HL-60 (cell line): Measurements from ENCODE around the gene ZNF81.
"Not testable (repeated sequence)": the region's sequence is repeated elsewhere in the genome, so short reads cannot be mapped to it uniquely, and the experiment has no call there.

Source experiments
- DNase-seq, 2 experiments: peaks; one replicate each; pipeline ENCODE4 v3.0.0-alpha.2; 2010 to 2020; ENCODE audit warnings: low read depth in 1 of 2, low spot score in 1 of 2
- H3K27ac ChIP-seq: fragments of 250-450 bp; sonication (Bioruptor Pico); replicated peaks from 2 replicates; pipeline ENCODE4 v1.5.1; 2020; ENCODE audit warnings: mild to moderate bottlenecking, moderate library complexity
- H3K27me3 ChIP-seq: fragments of 250-450 bp; sonication (Bioruptor Pico); 2 replicates; pipeline ENCODE4 v1.5.1; 2021; ENCODE audit warnings: mild to moderate bottlenecking, moderate library complexity; ENCODE audit not compliant: insufficient read depth, poor library complexity, severe bottlenecking
- H3K4me3 ChIP-seq: replicated peaks from 2 replicates; pipeline ENCODE4 v1.5.1; 2011; ENCODE audit warnings: mild to moderate bottlenecking, control low read depth, low read length; ENCODE audit not compliant: insufficient read depth
- GABPA ChIP-seq: IDR thresholded peaks from 2 replicates; pipeline ENCODE4 v1.6.1; 2012; ENCODE audit warnings: low read depth
- POLR2AphosphoS5 ChIP-seq: IDR thresholded peaks from 2 replicates; pipeline ENCODE4 v1.6.1; 2012; ENCODE audit warnings: low read depth
- SPI1 ChIP-seq: IDR thresholded peaks from 2 replicates; pipeline ENCODE4 v1.6.1; 2012; ENCODE audit warnings: low read depth, mild to moderate bottlenecking, borderline replicate concordance
- TF ChIP-seq, protein P1 (sequence below): IDR thresholded peaks from one replicate; pipeline ENCODE4 v1.5.1; 2011; ENCODE audit warnings: low read length, control low read depth, inconsistent platforms; ENCODE audit not compliant: insufficient read depth
- TF ChIP-seq, protein P2 (sequence below): IDR thresholded peaks from 2 replicates; pipeline ENCODE4 v1.6.1; 2012; ENCODE audit warnings: low read depth; ENCODE audit not compliant: insufficient replicate concordance

ZNF81 gene

DNA sequence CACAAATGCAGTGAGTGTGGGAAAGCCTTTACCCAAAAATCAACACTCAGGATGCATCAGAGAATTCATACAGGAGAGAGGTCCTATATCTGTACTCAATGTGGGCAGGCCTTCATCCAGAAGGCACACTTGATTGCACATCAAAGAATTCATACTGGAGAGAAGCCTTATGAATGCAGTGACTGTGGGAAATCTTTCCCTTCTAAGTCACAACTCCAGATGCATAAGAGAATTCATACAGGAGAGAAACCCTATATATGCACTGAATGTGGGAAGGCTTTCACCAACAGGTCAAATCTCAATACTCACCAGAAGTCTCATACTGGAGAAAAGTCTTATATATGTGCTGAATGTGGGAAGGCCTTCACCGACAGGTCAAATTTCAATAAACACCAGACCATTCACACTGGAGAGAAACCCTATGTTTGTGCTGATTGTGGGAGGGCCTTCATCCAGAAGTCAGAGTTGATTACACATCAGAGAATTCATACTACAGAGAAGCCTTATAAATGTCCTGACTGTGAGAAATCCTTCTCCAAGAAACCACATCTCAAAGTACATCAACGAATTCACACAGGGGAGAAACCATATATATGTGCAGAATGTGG lies 79.3 kb downstream of the ZNF81 start:
- Histone ChIP-seq H3K27ac (no peak overlapping the region), H3K27me3 (no peaks in the 10 kb centered on the region), H3K4me3 (no peak overlapping the region)
- TF ChIP-seq, protein P1, sequence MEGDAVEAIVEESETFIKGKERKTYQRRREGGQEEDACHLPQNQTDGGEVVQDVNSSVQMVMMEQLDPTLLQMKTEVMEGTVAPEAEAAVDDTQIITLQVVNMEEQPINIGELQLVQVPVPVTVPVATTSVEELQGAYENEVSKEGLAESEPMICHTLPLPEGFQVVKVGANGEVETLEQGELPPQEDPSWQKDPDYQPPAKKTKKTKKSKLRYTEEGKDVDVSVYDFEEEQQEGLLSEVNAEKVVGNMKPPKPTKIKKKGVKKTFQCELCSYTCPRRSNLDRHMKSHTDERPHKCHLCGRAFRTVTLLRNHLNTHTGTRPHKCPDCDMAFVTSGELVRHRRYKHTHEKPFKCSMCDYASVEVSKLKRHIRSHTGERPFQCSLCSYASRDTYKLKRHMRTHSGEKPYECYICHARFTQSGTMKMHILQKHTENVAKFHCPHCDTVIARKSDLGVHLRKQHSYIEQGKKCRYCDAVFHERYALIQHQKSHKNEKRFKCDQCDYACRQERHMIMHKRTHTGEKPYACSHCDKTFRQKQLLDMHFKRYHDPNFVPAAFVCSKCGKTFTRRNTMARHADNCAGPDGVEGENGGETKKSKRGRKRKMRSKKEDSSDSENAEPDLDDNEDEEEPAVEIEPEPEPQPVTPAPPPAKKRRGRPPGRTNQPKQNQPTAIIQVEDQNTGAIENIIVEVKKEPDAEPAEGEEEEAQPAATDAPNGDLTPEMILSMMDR = no peak
- TF ChIP-seq, protein P2, sequence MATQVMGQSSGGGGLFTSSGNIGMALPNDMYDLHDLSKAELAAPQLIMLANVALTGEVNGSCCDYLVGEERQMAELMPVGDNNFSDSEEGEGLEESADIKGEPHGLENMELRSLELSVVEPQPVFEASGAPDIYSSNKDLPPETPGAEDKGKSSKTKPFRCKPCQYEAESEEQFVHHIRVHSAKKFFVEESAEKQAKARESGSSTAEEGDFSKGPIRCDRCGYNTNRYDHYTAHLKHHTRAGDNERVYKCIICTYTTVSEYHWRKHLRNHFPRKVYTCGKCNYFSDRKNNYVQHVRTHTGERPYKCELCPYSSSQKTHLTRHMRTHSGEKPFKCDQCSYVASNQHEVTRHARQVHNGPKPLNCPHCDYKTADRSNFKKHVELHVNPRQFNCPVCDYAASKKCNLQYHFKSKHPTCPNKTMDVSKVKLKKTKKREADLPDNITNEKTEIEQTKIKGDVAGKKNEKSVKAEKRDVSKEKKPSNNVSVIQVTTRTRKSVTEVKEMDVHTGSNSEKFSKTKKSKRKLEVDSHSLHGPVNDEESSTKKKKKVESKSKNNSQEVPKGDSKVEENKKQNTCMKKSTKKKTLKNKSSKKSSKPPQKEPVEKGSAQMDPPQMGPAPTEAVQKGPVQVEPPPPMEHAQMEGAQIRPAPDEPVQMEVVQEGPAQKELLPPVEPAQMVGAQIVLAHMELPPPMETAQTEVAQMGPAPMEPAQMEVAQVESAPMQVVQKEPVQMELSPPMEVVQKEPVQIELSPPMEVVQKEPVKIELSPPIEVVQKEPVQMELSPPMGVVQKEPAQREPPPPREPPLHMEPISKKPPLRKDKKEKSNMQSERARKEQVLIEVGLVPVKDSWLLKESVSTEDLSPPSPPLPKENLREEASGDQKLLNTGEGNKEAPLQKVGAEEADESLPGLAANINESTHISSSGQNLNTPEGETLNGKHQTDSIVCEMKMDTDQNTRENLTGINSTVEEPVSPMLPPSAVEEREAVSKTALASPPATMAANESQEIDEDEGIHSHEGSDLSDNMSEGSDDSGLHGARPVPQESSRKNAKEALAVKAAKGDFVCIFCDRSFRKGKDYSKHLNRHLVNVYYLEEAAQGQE = no peak
- no peak for TF ChIP-seq SPI1
- no peak for TF ChIP-seq GABPA
- TF ChIP-seq POLR2AphosphoS5 = no peak
- DNase-seq = no peak

DNA sequence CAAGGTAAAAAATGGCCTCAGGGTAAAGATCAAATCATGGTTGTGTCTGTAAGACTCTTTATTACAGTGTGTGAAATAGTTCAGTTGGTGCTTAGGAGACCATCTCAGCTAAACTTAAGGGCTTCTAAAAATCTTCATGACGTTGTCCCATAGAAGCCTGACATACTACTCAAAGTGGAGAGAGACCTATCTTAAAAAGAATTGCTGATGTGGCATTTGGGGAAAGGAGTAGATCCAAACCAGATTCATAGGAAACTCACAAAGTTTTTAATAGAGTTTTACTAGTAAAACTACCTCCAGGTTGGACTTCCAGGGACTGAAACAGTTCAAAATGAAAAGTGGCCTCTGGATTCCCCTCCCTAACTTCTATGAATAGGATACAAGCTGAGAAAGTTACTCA lies 81.6 kb downstream of the ZNF81 start:
- TF ChIP-seq, protein P1 = no peak
- TF ChIP-seq, protein P2 = no peak
- no peak for TF ChIP-seq SPI1
- no peak for TF ChIP-seq GABPA
- no peak for TF ChIP-seq POLR2AphosphoS5
- no peak for DNase-seq
- Histone ChIP-seq H3K27ac (no peak overlapping the region), H3K27me3 (no peaks in the 10 kb centered on the region), H3K4me3 (no peak overlapping the region)

DNA sequence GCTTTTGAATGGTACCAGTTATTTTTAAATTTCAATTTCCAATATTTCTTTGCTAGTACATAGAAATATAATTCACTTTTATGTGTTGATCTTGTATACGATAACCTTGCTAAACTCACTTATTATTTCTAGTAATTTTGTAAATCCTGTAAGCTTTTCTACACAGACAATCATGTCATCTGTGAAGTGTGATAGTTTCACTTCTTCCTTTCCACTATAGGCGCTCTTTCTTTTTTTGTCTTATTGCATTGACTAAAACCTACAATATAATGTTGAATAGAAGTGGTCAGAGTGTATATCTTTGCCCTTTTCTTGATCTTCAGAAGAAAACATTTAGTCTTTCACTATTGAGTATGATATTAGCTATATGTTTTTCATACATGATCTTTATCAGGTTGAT lies 90.5 kb downstream of the ZNF81 start:
- Histone ChIP-seq H3K27me3 (no peaks in the 10 kb centered on the region), H3K4me3 (no peak overlapping the region), H3K27ac (no peak overlapping the region)
- TF ChIP-seq POLR2AphosphoS5 (no peak), SPI1 (no peak), GABPA (no peak)
- TF ChIP-seq, protein P2 = no peak
- TF ChIP-seq, protein P1 = no peak
- no peak for DNase-seq

DNA sequence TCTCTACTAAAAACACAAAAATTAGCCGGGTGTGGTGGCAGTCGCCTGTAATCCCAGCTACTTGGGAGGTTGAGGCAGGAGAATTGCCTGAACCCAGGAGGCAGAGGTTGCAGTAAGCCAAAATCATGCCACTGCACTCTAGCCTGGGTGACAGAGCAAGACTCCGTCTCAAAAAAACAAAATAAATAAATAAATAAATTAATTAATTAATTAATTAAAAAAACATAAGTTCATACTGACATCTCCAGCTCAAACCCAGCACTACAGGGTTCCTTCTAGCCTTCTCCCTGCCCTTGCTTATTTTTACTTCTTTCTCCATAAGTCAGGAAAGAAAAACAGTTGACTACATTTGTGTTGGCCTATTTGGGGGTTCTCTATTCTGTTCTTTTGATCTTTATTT lies 95.3 kb downstream of the ZNF81 start:
- not testable (repeated sequence) for H3K27me3 ChIP-seq, H3K27ac ChIP-seq, H3K4me3 ChIP-seq, DNase-seq
